Measurements from ENCODE around the gene IFT74.
"Not testable (repeated sequence)": the region's sequence is repeated elsewhere in the genome, so short reads cannot be mapped to it uniquely, and the experiment has no call there.

IFT74 gene

DNA sequence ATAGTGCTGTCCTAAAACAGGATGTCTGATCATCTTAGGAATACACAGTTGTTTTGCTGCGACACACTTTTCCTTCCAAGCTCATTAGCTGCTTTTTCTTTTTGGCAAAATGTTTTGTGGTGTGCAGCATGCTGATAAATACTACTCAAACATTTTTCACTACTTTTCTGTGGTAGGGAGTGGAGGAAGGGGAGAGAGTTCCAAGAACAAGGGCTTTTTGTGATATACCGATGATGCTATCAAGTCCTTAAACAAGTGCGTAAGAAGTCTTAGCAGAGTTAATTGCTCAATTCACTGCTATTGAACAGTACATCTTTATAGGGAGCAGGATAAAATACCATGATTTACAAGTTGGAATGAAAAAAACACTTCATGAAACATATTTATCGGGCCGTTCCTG is 129.2 kb downstream of the IFT74 start:
- DNase-seq: no peak

DNA sequence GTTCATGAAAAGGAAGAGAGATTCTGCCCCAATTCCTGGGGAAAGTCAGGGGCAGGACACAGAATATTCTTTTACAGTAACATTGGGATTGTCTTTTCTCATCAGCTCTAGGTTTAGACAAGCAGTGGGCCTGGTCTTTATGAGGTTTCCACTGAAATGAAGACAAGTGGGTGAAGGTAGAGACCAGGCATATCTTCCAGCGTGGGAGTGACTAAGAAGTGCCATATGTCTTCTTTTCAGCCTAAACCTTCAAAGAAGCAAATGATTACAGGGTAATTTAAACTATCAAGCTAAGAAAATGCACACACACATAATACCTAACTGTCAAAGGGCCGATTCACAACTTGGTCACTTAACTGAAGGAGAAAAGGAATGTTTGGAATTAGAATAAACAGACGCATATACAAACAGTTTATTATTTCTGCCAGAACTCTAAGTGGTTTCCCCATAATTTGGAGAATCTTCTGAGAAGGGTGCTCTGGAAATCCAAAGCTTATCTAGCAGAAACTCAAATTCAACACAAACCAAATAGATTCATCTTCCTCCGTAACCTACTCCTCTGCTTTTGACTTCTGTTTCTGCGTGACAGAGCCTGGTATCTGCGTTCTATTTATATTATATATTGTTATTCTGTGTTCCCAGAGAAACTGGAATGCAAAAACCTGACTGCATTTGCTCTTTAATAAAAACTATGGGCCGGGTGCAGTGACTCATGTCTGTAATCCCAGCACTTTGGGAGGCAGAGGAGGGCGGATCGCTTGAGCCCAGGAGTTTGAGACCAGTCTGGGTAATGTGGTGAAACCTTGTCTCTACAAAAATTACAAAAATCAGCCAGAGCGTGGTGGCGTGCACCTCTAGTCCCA is 130.8 kb downstream of the IFT74 start:
- peak; percentile 76 for DNase-seq

DNA sequence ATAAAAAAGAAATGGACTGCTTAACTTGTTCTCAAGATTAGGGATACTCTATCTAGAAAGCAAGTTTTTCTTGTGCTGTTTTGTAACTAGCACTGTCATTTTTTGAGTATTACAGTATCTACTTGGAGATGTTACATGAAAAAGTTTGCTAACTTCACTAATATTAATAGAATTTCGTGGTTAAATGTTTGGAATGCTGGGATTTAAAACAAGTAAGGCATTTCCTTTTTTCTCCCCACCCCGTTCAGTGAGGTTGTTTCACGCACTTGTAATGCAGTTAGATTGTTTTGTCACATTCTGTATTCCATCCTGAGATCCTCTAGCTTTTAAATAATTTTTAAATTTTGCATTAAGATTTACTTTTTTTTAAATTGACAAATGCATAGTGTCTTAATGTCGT is 132.8 kb downstream of the IFT74 start:
- DNase-seq: peak; percentile 79

DNA sequence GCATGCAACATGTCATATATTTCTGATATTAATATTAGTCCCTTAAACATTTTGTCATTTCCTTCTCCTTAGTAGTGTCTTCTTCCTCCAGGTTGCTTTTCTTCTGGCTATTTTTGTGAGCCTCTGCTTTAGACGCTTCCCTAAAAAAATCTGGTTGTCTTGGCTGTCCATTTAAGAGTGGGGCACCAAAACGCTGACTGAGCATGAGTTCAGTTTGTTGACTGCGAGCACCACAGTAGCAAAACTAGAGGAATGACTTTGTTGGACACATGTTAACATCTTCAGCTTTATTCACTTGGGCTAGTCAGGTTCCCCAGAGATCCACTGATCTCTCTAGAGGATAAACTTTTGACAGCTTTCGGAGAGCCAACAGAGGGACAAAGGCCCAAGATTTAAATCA is 133.5 kb downstream of the IFT74 start:
- DNase-seq: no peak

DNA sequence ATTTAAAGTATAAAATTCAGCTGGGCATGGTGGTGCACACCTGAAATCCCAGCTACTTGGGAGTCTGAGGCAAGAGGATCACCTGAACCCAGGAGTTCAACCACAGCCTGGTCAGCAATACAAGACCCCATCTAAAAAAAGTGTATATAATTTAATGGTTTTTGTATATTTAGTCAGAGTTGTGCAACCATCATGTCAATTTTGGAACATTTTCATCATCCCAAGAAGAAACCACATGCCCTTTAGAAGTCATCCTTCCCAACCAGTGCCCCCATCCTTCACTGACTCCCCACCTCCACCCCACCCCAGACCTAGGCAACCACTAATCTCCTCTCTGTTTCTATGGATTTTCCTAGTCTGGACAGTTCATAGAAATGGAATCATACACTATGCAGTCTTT is 134.0 kb downstream of the IFT74 start:
- DNase-seq: peak; percentile 11

DNA sequence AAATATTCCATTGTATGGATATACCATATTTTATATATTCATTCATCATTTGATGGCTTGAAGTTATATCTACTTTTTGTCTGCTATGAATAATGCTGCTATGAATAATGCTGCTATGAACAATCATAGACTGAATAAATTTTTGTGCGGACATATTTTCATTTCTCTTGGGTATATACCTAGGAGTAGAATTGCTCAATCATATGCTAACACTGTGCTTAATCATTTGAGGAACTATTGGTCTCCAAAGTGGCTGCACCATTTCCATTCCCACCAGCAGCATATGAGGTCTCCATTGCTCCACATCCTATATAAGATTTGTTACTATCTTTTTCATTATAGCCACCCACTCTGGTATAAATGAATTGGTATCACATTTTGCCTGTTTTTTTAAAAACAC is 134.5 kb downstream of the IFT74 start:
- DNase-seq: peak; percentile 10

DNA sequence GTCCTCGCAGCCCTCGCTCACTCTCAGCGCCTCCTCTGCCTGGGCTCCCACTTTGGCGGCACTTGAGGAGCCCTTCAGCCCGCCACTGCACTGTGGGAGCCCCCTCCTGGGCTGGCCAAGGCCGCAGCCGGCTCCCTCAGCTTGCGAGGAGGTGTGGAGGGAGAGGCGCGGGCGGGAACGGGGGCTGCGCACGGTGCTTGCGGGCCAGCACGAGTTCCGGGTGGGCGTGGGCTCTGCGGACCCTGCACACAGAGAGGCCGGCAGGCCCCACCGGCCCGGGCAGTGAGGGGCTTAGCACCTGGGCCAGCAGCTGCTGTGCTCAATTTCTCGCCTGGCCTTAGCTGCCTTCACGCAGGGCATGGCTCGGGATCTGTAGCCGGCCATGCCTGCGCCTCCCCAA is 136.3 kb downstream of the IFT74 start:
- DNase-seq: not testable (repeated sequence)

DNA sequence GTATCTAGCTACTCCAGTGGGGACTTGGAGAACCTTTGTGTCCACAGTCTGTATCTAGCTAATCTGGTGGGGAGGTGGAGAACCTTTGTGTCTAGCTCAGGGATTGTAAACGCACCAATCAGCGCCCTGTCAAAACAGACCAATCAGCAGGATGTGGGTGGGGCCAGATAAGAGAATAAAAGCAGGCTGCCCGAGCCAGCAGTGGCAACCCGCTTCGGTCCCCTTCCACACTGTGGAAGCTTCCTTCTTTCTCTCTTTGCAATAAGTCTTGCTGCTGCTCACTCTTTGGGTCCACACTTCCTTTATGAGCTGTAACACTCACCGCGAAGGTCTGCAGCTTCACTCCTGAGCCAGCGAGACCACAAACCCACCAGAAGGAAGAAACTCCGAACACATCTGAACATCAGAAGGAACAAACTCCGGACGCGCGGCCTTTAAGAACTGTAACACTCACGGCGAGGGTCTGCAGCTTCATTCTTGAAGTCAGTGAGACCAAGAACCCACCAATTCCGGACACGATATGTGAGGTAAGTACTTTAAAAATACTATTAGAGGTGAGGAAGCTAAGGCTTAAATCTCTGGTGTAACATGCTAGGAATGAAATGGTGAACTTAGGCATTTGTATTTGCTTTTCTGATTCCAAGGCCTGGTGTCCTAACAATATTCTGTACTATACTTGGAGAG is 137.3 kb downstream of the IFT74 start:
- DNase-seq: not testable (repeated sequence)

DNA sequence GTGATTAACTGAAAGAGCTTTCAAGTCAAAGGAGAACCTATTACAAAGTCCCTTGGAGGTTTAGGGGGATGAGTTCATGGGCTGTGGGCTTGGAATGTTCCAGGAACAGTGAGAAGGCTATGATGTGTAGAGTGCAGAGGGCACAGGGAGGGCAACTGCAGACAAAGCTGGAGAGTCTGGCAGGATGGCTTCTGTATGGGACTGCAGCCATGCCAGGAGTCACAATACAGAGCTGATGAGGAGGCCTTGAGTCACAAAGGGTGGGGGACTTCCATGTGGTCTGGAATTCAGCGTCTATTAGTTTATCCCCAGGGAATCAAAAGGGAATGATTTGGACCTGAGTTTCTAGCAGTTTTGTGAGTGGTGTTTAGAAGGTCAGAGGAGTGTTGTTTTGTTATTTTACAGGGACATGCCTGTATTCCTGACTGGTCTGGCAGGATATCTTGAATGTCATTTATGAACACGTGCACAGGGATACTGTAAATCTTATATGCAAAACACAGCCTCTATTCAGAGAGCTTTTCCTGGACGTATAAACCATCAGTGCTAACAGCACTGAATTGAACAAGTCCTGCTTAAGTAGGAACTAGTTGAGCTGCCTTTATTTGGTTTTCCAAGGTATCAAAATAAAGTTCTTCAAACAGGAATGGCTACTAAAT is 138.6 kb downstream of the IFT74 start:
- peak; percentile 80 for DNase-seq

DNA sequence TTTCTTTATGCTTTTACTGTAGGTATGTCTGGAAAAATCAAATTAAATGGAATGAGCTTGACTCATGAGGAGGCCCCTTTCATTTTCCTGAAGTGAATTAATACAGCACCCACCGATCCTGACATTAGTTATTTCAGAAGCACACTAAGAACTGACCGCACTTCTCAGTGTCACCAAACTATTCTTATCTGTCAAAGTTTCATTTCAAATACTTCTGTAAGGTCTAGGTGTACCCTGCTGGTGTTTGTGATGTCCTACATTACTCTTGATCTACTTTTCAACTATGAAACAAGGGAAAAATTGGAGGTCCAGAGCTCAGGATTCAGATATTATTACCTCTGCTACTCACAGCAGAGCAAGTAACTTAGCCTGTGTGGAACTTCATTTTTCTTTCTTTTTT is 151.0 kb downstream of the IFT74 start:
- DNase-seq: no peak

DNA sequence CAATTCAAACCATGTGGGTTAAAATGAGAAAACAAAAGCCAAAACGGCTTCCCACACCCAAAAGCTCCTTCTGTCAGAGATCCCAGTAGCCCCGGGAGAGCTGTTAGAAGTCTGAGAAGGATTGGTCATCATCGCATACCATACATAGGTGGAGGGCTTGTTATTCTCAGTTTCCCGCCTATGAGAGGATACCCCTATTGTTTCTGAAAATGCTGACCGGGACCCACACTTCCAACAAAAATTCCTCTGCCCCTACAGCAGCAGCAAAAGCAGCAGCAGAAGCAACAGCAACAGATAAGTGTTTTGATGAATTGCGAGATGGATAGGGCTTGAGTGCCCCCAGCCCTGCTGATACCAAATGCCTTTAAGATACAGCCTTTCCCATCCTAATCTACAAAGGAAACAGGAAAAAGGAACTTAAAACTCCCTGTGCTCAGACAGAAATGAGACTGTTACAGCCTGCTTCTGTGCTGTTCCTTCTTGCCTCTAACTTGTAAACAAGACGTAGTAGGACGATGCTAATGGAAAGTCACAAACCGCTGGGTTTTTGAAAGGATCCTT is 152.8 kb downstream of the IFT74 start, which contains the start of gene TEK:
TSS of gene TEK (plus strand) at position 245 of the 561 bp plus-strand sequence. CDS start 366 bp downstream, outside the sequence.
- peak; percentile 42 for DNase-seq

DNA sequence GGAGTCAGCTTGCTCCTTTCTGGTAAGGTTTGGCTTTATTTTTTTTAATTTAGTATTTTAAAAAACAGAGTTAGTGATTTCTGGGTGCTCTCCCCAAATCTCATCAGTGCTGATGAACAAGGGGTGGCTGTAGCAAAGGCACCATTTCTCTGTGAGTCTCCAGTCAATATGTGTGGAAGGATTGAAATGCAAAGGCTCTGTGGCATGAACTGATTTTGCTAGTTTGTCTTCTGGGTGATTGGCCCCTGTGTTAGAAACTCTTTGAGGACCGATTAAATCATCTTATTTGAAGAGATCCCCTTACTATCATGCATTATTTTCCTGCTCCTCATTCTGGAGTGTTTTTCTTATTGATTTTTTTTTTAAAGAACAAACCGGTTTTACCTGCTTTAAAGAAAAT is 153.4 kb downstream of the IFT74 start:
- DNase-seq: no peak

DNA sequence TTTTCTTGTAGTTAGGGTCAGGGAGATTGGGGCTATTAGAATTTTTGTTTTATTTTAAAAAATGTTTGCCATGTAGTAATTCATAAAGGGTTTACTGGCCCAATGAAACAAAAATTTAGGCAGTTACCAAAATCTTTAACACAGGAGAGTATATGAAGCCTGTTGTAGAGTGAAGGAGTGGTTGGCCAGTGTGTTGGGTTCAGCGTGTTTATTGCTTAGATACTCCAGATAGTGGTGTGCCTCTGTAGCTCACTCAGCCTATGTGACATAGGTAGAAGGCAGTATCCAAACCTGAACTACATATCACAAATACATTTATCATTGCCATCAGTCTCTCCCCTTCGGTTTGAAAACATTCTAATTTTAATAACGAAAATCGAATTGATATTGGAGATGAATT is 154.0 kb downstream of the IFT74 start:
- DNase-seq: no peak

DNA sequence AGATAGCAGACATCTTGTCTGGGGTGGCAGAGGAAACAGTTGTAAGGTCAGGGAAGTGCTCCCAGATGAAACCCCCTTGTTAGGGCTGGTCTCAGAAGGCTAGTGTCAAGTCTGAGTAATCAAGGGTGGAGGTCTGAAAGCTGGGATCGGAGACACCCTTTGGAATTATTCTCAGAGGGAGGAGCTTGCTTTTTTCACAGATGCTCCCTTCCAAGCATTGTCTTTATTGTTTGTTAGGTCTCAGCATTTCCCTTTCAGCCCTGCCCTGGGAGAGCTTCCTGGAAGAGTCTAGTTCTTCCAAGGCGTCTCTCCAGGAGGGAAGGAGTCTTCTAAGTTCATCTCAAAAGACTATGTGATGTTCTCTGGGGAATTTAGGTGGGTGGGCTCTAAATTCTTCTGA is 156.0 kb downstream of the IFT74 start:
- no peak for DNase-seq

Data from fibroblast of skin of right quadriceps (primary cell).